BJ (cell line): Measurements from ENCODE around the gene IRF9. TPM values are rescaled to one million over a fixed set of nuclear protein-coding genes. Genes with fewer than 3 reads are reported as not detected.

ENCODE experiments used
- CTCF ChIA-PET: fragments of 350-600 bp; formaldehyde crosslinking; extraction: SDS; loops from one replicate; lab custom pipeline; 2021; ENCODE audit warnings: antibody characterized with exemption, inconsistent platforms; lab: Yijun Ruan, JAX
- POLR2A ChIA-PET: fragments of 300-600 bp; sonication (Branson Sonifier 250); formaldehyde crosslinking; extraction: SDS; loops from one replicate; lab custom pipeline; 2021; ENCODE audit warnings: antibody characterized with exemption; lab: Charles Lee
- DNase-seq: peaks from one replicate; pipeline ENCODE4 v3.0.0-alpha.2; 2011; ENCODE audit warnings: low read depth
- H3K27me3 ChIP-seq: 2 replicates; pipeline ENCODE4 v1.6.0; 2011; ENCODE audit warnings: low read length; ENCODE audit not compliant: control insufficient read depth, insufficient read depth
- H3K36me3 ChIP-seq: 2 replicates; pipeline ENCODE4 v1.5.1; 2011; ENCODE audit warnings: low read length; ENCODE audit not compliant: control insufficient read depth, insufficient read depth
- H3K4me3 ChIP-seq: 2 replicates; pipeline ENCODE4 v1.5.1; 2011; ENCODE audit warnings: low read depth, mild to moderate bottlenecking, control low read depth, low read length
- CTCF ChIP-seq: IDR thresholded peaks from 2 replicates; pipeline ENCODE4 v1.5.1; 2011; ENCODE audit warnings: low read depth, mild to moderate bottlenecking, control low read depth, inconsistent platforms, low read length, moderate library complexity; ENCODE audit not compliant: insufficient read depth
- polyA plus RNA-seq: library from polyadenylated mRNA; depleted of rRNA; stranded (reverse); fragments of >200 nt; gene quantifications from 2 replicates; pipeline ENCODE4 v1.2.3, GENCODE V29; 2011

Gene IRF9
- polyA plus RNA-seq, 1 experiment, result 107 TPM

DNA sequence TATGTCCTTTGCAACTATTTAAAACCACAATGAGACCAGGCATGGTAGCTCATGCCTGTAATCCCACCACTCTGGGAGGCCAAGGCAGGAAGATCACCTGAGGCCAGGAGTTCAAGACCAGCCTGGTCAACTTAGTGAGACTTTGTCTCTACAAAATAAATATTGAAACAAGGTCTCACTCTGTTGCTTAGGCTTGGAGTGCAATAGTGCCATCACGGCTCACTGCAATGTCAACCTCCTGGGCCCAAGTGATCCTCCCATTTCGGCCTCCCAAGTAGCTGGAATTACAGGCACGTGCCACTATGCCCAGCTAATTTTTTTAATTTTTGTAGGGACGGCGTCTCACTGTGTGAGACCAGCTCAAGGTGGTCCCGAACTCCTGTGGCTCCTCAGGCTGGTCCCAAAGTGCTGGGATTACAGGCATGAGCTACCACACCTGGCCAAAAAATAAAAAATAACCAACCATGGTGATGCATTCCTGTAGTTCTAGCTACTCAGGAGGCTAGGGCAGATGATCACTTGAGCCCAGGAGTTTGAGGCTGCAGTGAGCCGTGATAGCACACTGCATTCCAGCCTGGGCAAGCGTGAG, 31.6 kb upstream of the IRF9 start:
- POLR2A ChIA-PET, result no interaction called here
- Histone ChIP-seq H3K36me3 (no peaks in the 10 kb centered on the region), H3K4me3 (no peak overlapping the region), H3K27me3 (no peaks in the 10 kb centered on the region)
- CTCF ChIA-PET, result interaction anchor here (0.9 to 1.0 kb wide), 2 partner anchors 9 to 39 kb away, joined by 3 to 5 read pairs; no protein-coding TSS in a partner anchor
- no peak for DNase-seq
- no peak for TF ChIP-seq CTCF

DNA sequence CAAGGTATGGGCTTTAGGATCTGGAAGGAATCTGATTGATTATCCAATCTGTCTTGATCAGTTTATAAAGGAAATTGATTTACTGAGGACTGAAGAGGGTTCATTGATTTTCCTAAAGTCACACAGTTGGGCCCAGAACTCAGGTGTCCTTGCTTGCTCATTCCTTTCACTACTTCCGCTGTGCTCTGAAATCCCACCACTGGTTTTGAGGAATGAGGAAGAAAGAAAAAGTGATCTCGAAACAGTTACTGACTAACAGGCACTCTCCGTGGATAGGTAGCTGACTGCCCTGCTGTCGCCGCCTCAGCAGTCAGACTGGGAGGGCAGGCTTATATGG, 30.7 kb upstream of the IRF9 start, which contains the start of gene FITM1:
TSS of gene FITM1 (plus strand) at position 280 of the 337 bp plus-strand sequence. CDS start 905 bp downstream, outside the sequence.
- DNase-seq, result no peak
- TF ChIP-seq CTCF, result no peak
- H3K4me3 ChIP-seq, result no peak within 1 kb of the TSS
- no peaks in the 10 kb centered on the region for H3K27me3 ChIP-seq
- ChIA-PET POLR2A (no interaction called here), CTCF (no interaction called here)
- H3K36me3 ChIP-seq, result no peaks in the 10 kb centered on the region

- H3K27me3 ChIP-seq, result no peaks in the 10 kb centered on the region
- ChIA-PET POLR2A (no interaction called here), CTCF (no interaction called here)
- H3K4me3 ChIP-seq, result no peak overlapping the region
- no peaks in the 10 kb centered on the region for H3K36me3 ChIP-seq
- no peak for TF ChIP-seq CTCF
- DNase-seq, result no peak
Measured at GRCh38 chr14:24130717-24131548, 30.1 kb upstream of the IRF9 start.

GRCh38 chr14:24131549-24131966, 29.5 kb upstream of the IRF9 start:
- H3K4me3 ChIP-seq, result no peak overlapping the region
- H3K36me3 ChIP-seq, result no peaks in the 10 kb centered on the region
- CTCF ChIA-PET, result no interaction called here
- POLR2A ChIA-PET, result no interaction called here
- no peaks in the 10 kb centered on the region for H3K27me3 ChIP-seq
- TF ChIP-seq CTCF, result no peak
- DNase-seq, result no peak

- TF ChIP-seq CTCF, result no peak
- Histone ChIP-seq H3K36me3 (no peaks in the 10 kb centered on the region), H3K4me3 (no peak overlapping the region), H3K27me3 (no peaks in the 10 kb centered on the region)
- DNase-seq, result no peak
- ChIA-PET CTCF (interaction anchor here (0.5 to 1.3 kb wide), 3 partner anchors 14 to 147 kb away, joined by 3 to 4 read pairs (median 3); no protein-coding TSS in a partner anchor), POLR2A (no interaction called here)
Measured at GRCh38 chr14:24132061-24132685, 28.9 kb upstream of the IRF9 start.
